Activated naive CD8-positive, alpha-beta T cell (primary cell): ENCODE data around the gene TMEM143.

Experiments
- H3K27ac Mint-ChIP-seq: one replicate; pipeline ENCODE4 v1.8.0; 2021; ENCODE audit warnings: mixed read lengths
- H3K27me3 Mint-ChIP-seq: one replicate; pipeline ENCODE4 v1.8.0; 2021; ENCODE audit warnings: mixed read lengths
- H3K36me3 Mint-ChIP-seq: one replicate; pipeline ENCODE4 v1.8.0; 2021; ENCODE audit warnings: mixed read lengths
- H3K4me1 Mint-ChIP-seq: one replicate; pipeline ENCODE4 v1.8.0; 2021; ENCODE audit warnings: low read depth, mixed read lengths
- H3K4me3 Mint-ChIP-seq: one replicate; pipeline ENCODE4 v1.8.0; 2021; ENCODE audit warnings: mild to moderate bottlenecking, mixed read lengths
- H3K9me3 Mint-ChIP-seq: one replicate; pipeline ENCODE4 v1.8.0; 2021; ENCODE audit warnings: low read depth, mixed read lengths

Gene TMEM143

DNA sequence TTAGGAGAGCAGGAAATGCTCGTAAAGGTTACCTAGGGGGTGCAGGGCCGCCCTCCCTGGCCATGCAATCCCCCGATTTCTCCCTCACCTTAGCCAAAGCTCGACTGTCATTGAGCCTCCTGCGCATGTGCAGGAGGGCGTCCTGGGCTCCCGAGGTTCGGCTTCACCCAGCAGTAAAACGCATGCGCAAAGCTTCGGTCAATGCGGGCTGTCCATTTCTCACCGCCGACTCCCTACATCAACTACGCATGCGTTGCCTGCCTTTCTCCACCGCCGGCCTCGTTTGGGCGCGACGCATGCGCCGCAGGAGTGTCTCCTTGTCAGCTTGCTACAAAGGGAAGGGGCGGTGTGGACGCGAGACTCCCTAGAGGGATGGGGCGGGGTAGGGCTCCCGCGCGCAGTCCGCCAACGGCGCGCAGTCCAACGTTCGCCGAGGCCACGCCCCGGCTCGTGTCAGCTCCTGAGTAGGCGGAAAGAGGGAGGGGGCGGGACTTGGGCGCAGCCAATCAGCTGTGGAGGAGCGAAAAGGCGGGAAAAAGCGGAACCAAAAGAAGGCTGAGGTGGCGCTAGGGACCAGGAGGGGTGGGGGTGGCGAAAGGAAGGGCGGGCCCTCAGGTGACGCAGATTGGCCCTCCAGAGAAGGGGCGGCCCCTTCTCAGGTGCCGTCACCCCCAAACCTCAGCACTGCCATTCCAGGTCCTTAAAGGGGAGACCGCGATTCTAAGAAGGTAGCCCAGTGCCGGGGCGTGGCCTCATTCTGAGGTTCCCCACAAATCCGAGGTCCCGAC lies at the start of gene TMEM143, which contains the start of gene SYNGR4:
Gene TMEM143 (minus strand): TSS at position 131 of the 788 bp plus-strand sequence. CDS start 20 bp downstream, at position 111.
Gene SYNGR4 (plus strand): TSS at position 558 of the 788 bp plus-strand sequence. CDS start 1,476 bp downstream, outside the sequence.
- Mint-ChIP-seq H3K36me3 (no peaks in the 10 kb centered on the region), H3K4me3 (peak within 1 kb of the TSS; percentile 93), H3K9me3 (no peaks in the 10 kb centered on the region), H3K4me1 (peaks cover 11% of the 10 kb centered on the region), H3K27me3 (no peaks in the 10 kb centered on the region), H3K27ac (peak within 1 kb of the TSS; percentile 96)

DNA sequence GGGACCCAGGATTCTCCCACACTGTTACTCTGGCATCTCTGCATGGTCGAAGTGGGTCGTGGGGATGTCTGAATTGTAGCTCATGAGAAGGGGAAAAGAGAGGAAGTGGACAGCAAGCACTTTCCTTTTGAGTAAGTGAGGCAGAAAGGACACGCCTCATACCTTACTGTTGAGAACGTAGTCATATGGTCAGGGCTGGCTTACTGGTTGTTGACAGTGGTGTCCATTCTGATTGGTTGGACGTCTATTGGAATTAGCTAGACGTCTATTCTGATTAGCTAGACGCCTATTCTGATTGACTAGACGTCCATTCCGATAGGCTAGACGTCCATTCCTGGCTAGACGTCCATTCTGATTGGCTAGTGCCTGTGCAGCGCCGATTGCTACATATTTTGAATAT lies 42.1 kb upstream of the TMEM143 start:
- no peak overlapping the region for H3K4me3 Mint-ChIP-seq
- H3K27me3 Mint-ChIP-seq = peaks cover 8% of the 10 kb centered on the region
- no peak overlapping the region for H3K27ac Mint-ChIP-seq
- peaks cover 5% of the 10 kb centered on the region for H3K4me1 Mint-ChIP-seq
- H3K9me3 Mint-ChIP-seq = no peaks in the 10 kb centered on the region
- H3K36me3 Mint-ChIP-seq = no peaks in the 10 kb centered on the region

DNA sequence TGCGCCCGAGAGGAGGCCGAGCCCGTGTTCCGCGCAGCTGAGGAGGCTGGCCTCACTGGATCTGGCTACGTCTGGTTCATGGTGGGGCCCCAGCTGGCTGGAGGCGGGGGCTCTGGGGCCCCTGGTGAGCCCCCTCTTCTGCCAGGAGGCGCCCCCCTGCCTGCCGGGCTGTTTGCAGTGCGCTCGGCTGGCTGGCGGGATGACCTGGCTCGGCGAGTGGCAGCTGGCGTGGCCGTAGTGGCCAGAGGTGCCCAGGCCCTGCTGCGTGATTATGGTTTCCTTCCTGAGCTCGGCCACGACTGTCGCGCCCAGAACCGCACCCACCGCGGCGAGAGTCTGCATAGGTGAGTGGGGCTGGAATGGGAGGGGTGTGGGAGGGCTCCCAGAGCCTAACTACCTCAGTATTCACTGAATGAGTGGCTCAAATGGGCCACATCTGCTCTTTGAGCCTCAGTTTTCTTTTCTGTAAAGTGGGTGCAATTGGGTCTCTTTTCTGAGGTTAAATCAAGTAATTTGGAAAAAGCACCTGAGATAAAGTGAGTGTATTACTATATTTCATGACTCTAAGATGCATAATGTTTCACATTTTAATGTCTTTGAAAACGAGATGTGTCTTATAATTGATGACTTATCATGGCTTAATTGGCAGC lies 41.4 kb upstream of the TMEM143 start:
- H3K27ac Mint-ChIP-seq = no peak overlapping the region
- no peaks in the 10 kb centered on the region for H3K9me3 Mint-ChIP-seq
- no peak overlapping the region for H3K4me3 Mint-ChIP-seq
- H3K4me1 Mint-ChIP-seq = peaks cover 7% of the 10 kb centered on the region
- no peaks in the 10 kb centered on the region for H3K36me3 Mint-ChIP-seq
- H3K27me3 Mint-ChIP-seq = peaks cover 8% of the 10 kb centered on the region

DNA sequence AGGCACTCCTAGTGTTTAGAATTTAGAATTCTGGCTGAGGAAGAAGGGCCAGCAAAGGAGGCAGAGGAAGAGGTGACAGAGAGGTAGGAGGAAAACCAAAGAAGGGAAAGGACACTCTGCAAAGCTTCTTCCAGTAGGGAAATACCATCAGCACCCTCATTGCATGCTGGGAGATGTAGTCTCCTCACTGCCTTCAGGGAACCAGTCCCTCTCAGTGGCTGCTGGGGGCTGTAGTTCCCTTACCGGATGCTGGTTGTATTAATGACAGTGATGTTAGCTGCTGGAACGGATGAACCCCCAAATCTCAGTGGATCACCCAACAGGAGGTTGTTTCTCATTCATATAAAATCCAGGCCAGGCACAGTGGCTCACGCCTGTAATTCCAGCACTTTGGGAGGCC lies 39.9 kb upstream of the TMEM143 start:
- Mint-ChIP-seq H3K4me1 (peaks cover 15% of the 10 kb centered on the region), H3K27me3 (peaks cover 8% of the 10 kb centered on the region), H3K36me3 (no peaks in the 10 kb centered on the region), H3K4me3 (no peak overlapping the region), H3K9me3 (no peaks in the 10 kb centered on the region), H3K27ac (no peak overlapping the region)

- H3K36me3 Mint-ChIP-seq = no peaks in the 10 kb centered on the region
- peaks cover 7% of the 10 kb centered on the region for H3K27me3 Mint-ChIP-seq
- peaks cover 25% of the 10 kb centered on the region for H3K4me1 Mint-ChIP-seq
- no peak overlapping the region for H3K27ac Mint-ChIP-seq
- no peak overlapping the region for H3K4me3 Mint-ChIP-seq
- H3K9me3 Mint-ChIP-seq = no peaks in the 10 kb centered on the region
Observed at GRCh38 chr19:48401287-48401686, 37.5 kb upstream of the TMEM143 start.

GRCh38 chr19:48400018-48400742 lies 36.4 kb upstream of the TMEM143 start:
- Mint-ChIP-seq H3K4me1 (peaks cover 34% of the 10 kb centered on the region), H3K9me3 (no peaks in the 10 kb centered on the region), H3K36me3 (no peaks in the 10 kb centered on the region), H3K4me3 (no peak overlapping the region), H3K27me3 (peaks cover 8% of the 10 kb centered on the region), H3K27ac (no peak overlapping the region)

DNA sequence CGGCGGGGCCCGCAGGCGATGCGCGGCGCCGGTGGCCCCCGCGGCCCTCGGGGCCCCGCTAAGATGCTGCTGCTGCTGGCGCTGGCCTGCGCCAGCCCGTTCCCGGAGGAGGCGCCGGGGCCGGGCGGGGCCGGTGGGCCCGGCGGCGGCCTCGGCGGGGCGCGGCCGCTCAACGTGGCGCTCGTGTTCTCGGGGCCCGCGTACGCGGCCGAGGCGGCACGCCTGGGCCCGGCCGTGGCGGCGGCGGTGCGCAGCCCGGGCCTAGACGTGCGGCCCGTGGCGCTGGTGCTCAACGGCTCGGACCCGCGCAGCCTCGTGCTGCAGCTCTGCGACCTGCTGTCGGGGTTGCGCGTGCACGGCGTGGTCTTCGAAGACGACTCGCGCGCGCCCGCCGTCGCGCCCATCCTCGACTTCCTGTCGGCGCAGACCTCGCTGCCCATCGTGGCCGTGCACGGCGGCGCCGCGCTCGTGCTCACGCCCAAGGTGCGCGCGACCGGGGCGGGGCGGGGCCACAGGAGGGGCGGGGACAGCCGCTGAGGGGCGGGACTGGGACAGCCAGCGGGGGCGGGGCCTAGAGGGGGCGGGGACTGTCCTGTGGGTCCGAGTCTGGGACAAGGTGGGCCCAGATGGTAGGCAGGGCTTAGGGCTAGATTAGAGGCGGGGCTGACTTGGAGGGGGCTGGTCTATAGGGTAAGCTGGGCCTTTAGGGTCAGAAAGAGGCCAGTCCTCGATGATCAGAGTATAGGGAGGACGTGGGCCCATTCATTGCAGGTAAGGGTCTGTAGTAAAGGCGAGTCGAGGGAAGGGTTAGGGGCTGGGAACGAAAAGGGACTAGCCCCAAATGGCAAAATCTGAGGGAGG lies 34.9 kb upstream of the TMEM143 start:
- no peaks in the 10 kb centered on the region for H3K36me3 Mint-ChIP-seq
- H3K4me1 Mint-ChIP-seq = peaks cover 39% of the 10 kb centered on the region
- peaks cover 10% of the 10 kb centered on the region for H3K27me3 Mint-ChIP-seq
- H3K9me3 Mint-ChIP-seq = no peaks in the 10 kb centered on the region
- peak overlapping the region; percentile 77 for H3K4me3 Mint-ChIP-seq
- H3K27ac Mint-ChIP-seq = peak overlapping the region; percentile 34

- H3K27me3 Mint-ChIP-seq = peaks cover 10% of the 10 kb centered on the region
- H3K36me3 Mint-ChIP-seq = no peaks in the 10 kb centered on the region
- peak overlapping the region; percentile 91 for H3K4me3 Mint-ChIP-seq
- H3K9me3 Mint-ChIP-seq = no peaks in the 10 kb centered on the region
- H3K27ac Mint-ChIP-seq = peak overlapping the region; percentile 85
- H3K4me1 Mint-ChIP-seq = peaks cover 36% of the 10 kb centered on the region
Observed at GRCh38 chr19:48398102-48398374, 34.3 kb upstream of the TMEM143 start.

GRCh38 chr19:48397263-48398101 lies 33.7 kb upstream of the TMEM143 start:
- Mint-ChIP-seq H3K4me3 (peak overlapping the region; percentile 91), H3K9me3 (no peaks in the 10 kb centered on the region), H3K27me3 (peaks cover 10% of the 10 kb centered on the region), H3K36me3 (no peaks in the 10 kb centered on the region), H3K4me1 (peaks cover 40% of the 10 kb centered on the region), H3K27ac (peak overlapping the region; percentile 85)

DNA sequence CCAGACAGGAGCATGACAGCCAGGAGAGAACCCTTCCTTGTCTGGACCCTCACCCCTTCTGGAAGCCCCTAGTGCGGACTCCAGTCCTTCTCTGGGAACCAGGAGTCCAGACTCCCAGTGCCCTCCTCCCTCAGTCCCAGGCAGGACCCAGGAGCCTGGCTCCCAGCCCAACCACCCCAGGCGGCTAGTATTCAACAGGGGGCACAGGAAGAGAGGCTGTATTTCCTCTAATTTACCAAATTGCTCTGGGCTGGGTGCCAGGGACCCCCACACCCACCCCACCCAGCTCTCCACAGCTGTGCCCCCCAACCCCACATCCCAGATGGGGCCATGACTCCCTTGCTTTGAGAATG lies 33.1 kb upstream of the TMEM143 start:
- Mint-ChIP-seq H3K36me3 (no peaks in the 10 kb centered on the region), H3K4me1 (peaks cover 42% of the 10 kb centered on the region), H3K9me3 (no peaks in the 10 kb centered on the region), H3K4me3 (no peak overlapping the region), H3K27me3 (peaks cover 10% of the 10 kb centered on the region), H3K27ac (no peak overlapping the region)

- Mint-ChIP-seq H3K27ac (no peak overlapping the region), H3K27me3 (peaks cover 10% of the 10 kb centered on the region), H3K36me3 (no peaks in the 10 kb centered on the region)
Observed at GRCh38 chr19:48396016-48396823, 32.5 kb upstream of the TMEM143 start.

GRCh38 chr19:48395499-48395898 lies 31.8 kb upstream of the TMEM143 start:
- no peaks in the 10 kb centered on the region for H3K36me3 Mint-ChIP-seq

More at GRCh38 chr19:48396016-48396823, 32.5 kb upstream of the TMEM143 start:
- no peaks in the 10 kb centered on the region for H3K9me3 Mint-ChIP-seq
- H3K4me3 Mint-ChIP-seq = no peak overlapping the region
- peaks cover 45% of the 10 kb centered on the region for H3K4me1 Mint-ChIP-seq

GRCh38 chr19:48395170-48395455 lies 31.4 kb upstream of the TMEM143 start:
- H3K36me3 Mint-ChIP-seq = no peaks in the 10 kb centered on the region
- H3K27me3 Mint-ChIP-seq = peaks cover 10% of the 10 kb centered on the region
- H3K27ac Mint-ChIP-seq = no peak overlapping the region

More at GRCh38 chr19:48395499-48395898, 31.8 kb upstream of the TMEM143 start:
- Mint-ChIP-seq H3K4me1 (peaks cover 45% of the 10 kb centered on the region), H3K9me3 (no peaks in the 10 kb centered on the region), H3K4me3 (no peak overlapping the region), H3K27me3 (peaks cover 10% of the 10 kb centered on the region), H3K27ac (no peak overlapping the region)

More at GRCh38 chr19:48395170-48395455, 31.4 kb upstream of the TMEM143 start:
- H3K4me3 Mint-ChIP-seq = no peak overlapping the region
- H3K9me3 Mint-ChIP-seq = no peaks in the 10 kb centered on the region
- peaks cover 43% of the 10 kb centered on the region for H3K4me1 Mint-ChIP-seq
